Measurements from ENCODE around the gene DUS1L. TPM values are rescaled to one million over a fixed set of nuclear protein-coding genes. Genes with fewer than 3 reads are reported as not detected.

The DUS1L gene
- total RNA-seq, 2 donors from 2014 or later = 125 to 196 TPM

GRCh38 chr17:82008258-82008940, 57.2 kb downstream of the DUS1L start:
- DNase-seq (ENCODE audit: low spot score) (no peak), ATAC-seq (no peak)
- no peak overlapping the region for H3K27ac Mint-ChIP-seq
- H3K9me3 Mint-ChIP-seq = no peaks in the 10 kb centered on the region
- no peaks in the 10 kb centered on the region for H3K27me3 Mint-ChIP-seq
- H3K4me3 Mint-ChIP-seq = no peak overlapping the region
- no peaks in the 10 kb centered on the region for H3K36me3 Mint-ChIP-seq
- H3K4me1 Mint-ChIP-seq (ENCODE audit: low read depth in 2 of 2) = no peaks in the 10 kb centered on the region

Other genes starting within 250 kb of the DUS1L start
- 100 to 1,000 TPM in 1 of 2 donors, 10 to 100 TPM in 1; 83.9 to 104 TPM for gene MCRIP1, start 232.5 kb downstream of the DUS1L start, total RNA-seq
- gene PPP1R27, start 230.8 kb downstream of the DUS1L start, total RNA-seq = not detected
- gene P4HB, start 205.3 kb downstream of the DUS1L start, total RNA-seq = 100 to 1,000 TPM; 691 to 774 TPM
- gene ARHGDIA, start 194.5 kb downstream of the DUS1L start, total RNA-seq = 100 to 1,000 TPM; 874 to 929 TPM
- gene ALYREF, start 174.2 kb downstream of the DUS1L start, total RNA-seq = 100 to 1,000 TPM; 159 to 302 TPM
- 100 to 1,000 TPM in 1 of 2 donors, 10 to 100 TPM in 1; 81.3 to 112 TPM for gene ANAPC11, start 174.1 kb downstream of the DUS1L start, total RNA-seq
- gene NPB, start 163.6 kb downstream of the DUS1L start, total RNA-seq = under 1 TPM; 0.17 to 0.50 TPM
- 10 to 100 TPM; 30.4 to 36.5 TPM for gene PCYT2, start 154.4 kb downstream of the DUS1L start, total RNA-seq
- 10 to 100 TPM; 69.4 to 77.6 TPM for gene SIRT7, start 147.6 kb downstream of the DUS1L start, total RNA-seq
- gene MAFG, start 138.1 kb downstream of the DUS1L start, total RNA-seq = 10 to 100 TPM; 26.7 to 49.4 TPM
- 10 to 100 TPM; 18.3 to 56.1 TPM for gene PYCR1, start 128.5 kb downstream of the DUS1L start, total RNA-seq
- not detected for gene MYADML2, start 118.6 kb downstream of the DUS1L start, total RNA-seq
- under 1 TPM in 1 of 2 donors, not detected in 1; 0.17 TPM for gene NOTUM, start 104.6 kb downstream of the DUS1L start, total RNA-seq
- 10 to 100 TPM; 21.6 to 46.8 TPM for gene ASPSCR1, start 88.2 kb downstream of the DUS1L start, total RNA-seq
- 100 to 1,000 TPM in 1 of 2 donors, 10 to 100 TPM in 1; 82.6 to 174 TPM for gene CENPX, start 42.9 kb downstream of the DUS1L start, total RNA-seq
- 10 to 100 TPM; 16.1 to 42.3 TPM for gene LRRC45, start 42.5 kb downstream of the DUS1L start, total RNA-seq
- 1 to 10 TPM; 3.0 to 6.1 TPM for gene RAC3, start 34.1 kb downstream of the DUS1L start, total RNA-seq
- gene DCXR, start 28.1 kb downstream of the DUS1L start, total RNA-seq = 100 to 1,000 TPM in 1 of 2 donors, 10 to 100 TPM in 1; 95.7 to 136 TPM
- gene RFNG, start 14.0 kb downstream of the DUS1L start, total RNA-seq = 10 to 100 TPM; 18.2 to 23.1 TPM
- 100 to 1,000 TPM; 112 to 114 TPM for gene GPS1, start 13.9 kb downstream of the DUS1L start, total RNA-seq
- 100 to 1,000 TPM; 195 to 451 TPM for gene FASN, start 32.4 kb upstream of the DUS1L start, total RNA-seq
- 10 to 100 TPM; 34.0 to 82.2 TPM for gene CCDC57, start 147.0 kb upstream of the DUS1L start, total RNA-seq
- gene SLC16A3, start 163.2 kb upstream of the DUS1L start, total RNA-seq = 100 to 1,000 TPM; 241 to 534 TPM
- gene CSNK1D, start 207.9 kb upstream of the DUS1L start, total RNA-seq = 100 to 1,000 TPM; 160 to 215 TPM